HG02642 (cell line): ENCODE results near the gene ODAM.
"Not testable (repeated sequence)": the region's sequence is repeated elsewhere in the genome, so short reads cannot be mapped to it uniquely, and the experiment has no call there.

ENCODE experiments used
- ATAC-seq: cut with Tn5 transposase; IDR thresholded peaks from one replicate; pipeline ENCODE4 v1.9.1; 2021; ENCODE audit warnings: mild to moderate bottlenecking; ENCODE audit not compliant: unreplicated experiment, poor library complexity

Gene ODAM

GRCh38 chr4:70216550-70216949, 21.0 kb downstream of the ODAM start:
- not testable (repeated sequence) for ATAC-seq

GRCh38 chr4:70221389-70221788, 25.9 kb downstream of the ODAM start:
- ATAC-seq, result not testable (repeated sequence)

GRCh38 chr4:70221818-70222217, 26.3 kb downstream of the ODAM start:
- ATAC-seq, result not testable (repeated sequence)

- ATAC-seq, result no peak
These were observed 30.3 kb downstream of the ODAM start, which contains the start of gene FDCSP for GRCh38 chr4:70225824-70226223. TSS of gene FDCSP (plus strand) at chr4:70226124. CDS start at chr4:70231195, 5,071 bp downstream.

- no peak for ATAC-seq
These were observed 40.6 kb downstream of the ODAM start for GRCh38 chr4:70236125-70236524.

GRCh38 chr4:70239131-70239883, 43.8 kb downstream of the ODAM start:
- no peak for ATAC-seq

GRCh38 chr4:70239884-70240591, 44.5 kb downstream of the ODAM start:
- no peak for ATAC-seq

GRCh38 chr4:70242297-70242696, 46.8 kb downstream of the ODAM start, which contains the start of gene CSN3:
TSS of gene CSN3 (plus strand) at chr4:70242597. CDS start at chr4:70244820, 2,223 bp downstream.
- not testable (repeated sequence) for ATAC-seq

GRCh38 chr4:70243091-70243490, 47.6 kb downstream of the ODAM start:
- no peak for ATAC-seq

GRCh38 chr4:70251250-70251944, 55.9 kb downstream of the ODAM start:
- ATAC-seq, result no peak

- ATAC-seq, result no peak
These were observed 56.4 kb downstream of the ODAM start for GRCh38 chr4:70251945-70252277.
